Middle frontal gyrus (tissue), 1 donor: ENCODE results near the gene SP4.
"Not testable (repeated sequence)": the region's sequence is repeated elsewhere in the genome, so short reads cannot be mapped to it uniquely, and the experiment has no call there.

Source experiments
- DNase-seq: peaks from one replicate; pipeline ENCODE4 v3.0.0-alpha.2; 2015; ENCODE audit warnings: low spot score; ENCODE audit errors: extremely low spot score

SP4 gene

GRCh38 chr7:21524680-21525079 is 96.8 kb downstream of the SP4 start:
- DNase-seq: no peak

- no peak for DNase-seq
Measured at GRCh38 chr7:21526007-21526406, 98.1 kb downstream of the SP4 start.

- DNase-seq: no peak
Measured at GRCh38 chr7:21526448-21526847, 98.6 kb downstream of the SP4 start.

- DNase-seq: not testable (repeated sequence)
Measured at GRCh38 chr7:21532485-21532884, 104.6 kb downstream of the SP4 start.

GRCh38 chr7:21533646-21534045 is 105.8 kb downstream of the SP4 start:
- not testable (repeated sequence) for DNase-seq

GRCh38 chr7:21536445-21537118 is 108.7 kb downstream of the SP4 start:
- not testable (repeated sequence) for DNase-seq

- DNase-seq: no peak
Measured at GRCh38 chr7:21538936-21539495, 111.1 kb downstream of the SP4 start.

- DNase-seq: no peak
Measured at GRCh38 chr7:21542891-21543527, 115.1 kb downstream of the SP4 start, which contains the start of gene DNAH11. TSS of gene DNAH11 (plus strand) at chr7:21543039. CDS start at chr7:21543246, 207 bp downstream.

GRCh38 chr7:21543528-21544302 is 115.8 kb downstream of the SP4 start:
- DNase-seq: no peak

GRCh38 chr7:21544303-21544656 is 116.4 kb downstream of the SP4 start:
- no peak for DNase-seq

GRCh38 chr7:21544715-21545114 is 116.8 kb downstream of the SP4 start:
- no peak for DNase-seq

- no peak for DNase-seq
Measured at GRCh38 chr7:21547501-21547900, 119.6 kb downstream of the SP4 start.

- DNase-seq: no peak
Measured at GRCh38 chr7:21548491-21548890, 120.6 kb downstream of the SP4 start.

- no peak for DNase-seq
Measured at GRCh38 chr7:21550076-21550475, 122.2 kb downstream of the SP4 start.

GRCh38 chr7:21550821-21551531 is 123.1 kb downstream of the SP4 start:
- DNase-seq: no peak

GRCh38 chr7:21562385-21562784 is 134.5 kb downstream of the SP4 start:
- no peak for DNase-seq
